Measurements from ENCODE around the gene RNF157.

GRCh38 chr17:76173474-76173873 lies 66.8 kb downstream of the RNF157 start:
- no peak for TF ChIP-seq EP300 (IDR thresholded peaks at IDR 0.05)
- TF ChIP-seq CTCF (IDR thresholded peaks at IDR 0.05): no peak
- no peak for TF ChIP-seq POLR2A (IDR thresholded peaks at IDR 0.05)

All from ovary (tissue), 3 donors.